Astrocyte of the cerebellum (primary cell): ENCODE measurements around the gene MARCHF10.

Experiments
- DNase-seq: peaks from one replicate; pipeline ENCODE4 v3.0.0-alpha.2; 2011; ENCODE audit warnings: low read depth
- H3K4me3 ChIP-seq: 2 replicates; pipeline ENCODE4 v1.5.1; 2011; ENCODE audit warnings: mild to moderate bottlenecking, low read depth, low read length, moderate library complexity
- in situ Hi-C: cut with HindIII; loops from 2 replicates; pipeline ENCODE4 v1.10.0; 2017; ENCODE audit warnings: low sequenced_read_pairs
- TF ChIP-seq, protein P1 (sequence below): IDR thresholded peaks from 2 replicates; pipeline ENCODE4 v1.5.1; 2012; ENCODE audit warnings: low read length, low read depth, moderate library complexity, mild to moderate bottlenecking; ENCODE audit errors: missing control alignments

The MARCHF10 gene

GRCh38 chr17:62690168-62690897 is 117.8 kb downstream of the MARCHF10 start:
- in situ Hi-C loops, result loop anchor here (5.0 kb wide), 1 partner anchor 73 kb away; no protein-coding TSS in a partner anchor
- no peak overlapping the region for H3K4me3 ChIP-seq
- no peak for DNase-seq
- TF ChIP-seq, protein P1, sequence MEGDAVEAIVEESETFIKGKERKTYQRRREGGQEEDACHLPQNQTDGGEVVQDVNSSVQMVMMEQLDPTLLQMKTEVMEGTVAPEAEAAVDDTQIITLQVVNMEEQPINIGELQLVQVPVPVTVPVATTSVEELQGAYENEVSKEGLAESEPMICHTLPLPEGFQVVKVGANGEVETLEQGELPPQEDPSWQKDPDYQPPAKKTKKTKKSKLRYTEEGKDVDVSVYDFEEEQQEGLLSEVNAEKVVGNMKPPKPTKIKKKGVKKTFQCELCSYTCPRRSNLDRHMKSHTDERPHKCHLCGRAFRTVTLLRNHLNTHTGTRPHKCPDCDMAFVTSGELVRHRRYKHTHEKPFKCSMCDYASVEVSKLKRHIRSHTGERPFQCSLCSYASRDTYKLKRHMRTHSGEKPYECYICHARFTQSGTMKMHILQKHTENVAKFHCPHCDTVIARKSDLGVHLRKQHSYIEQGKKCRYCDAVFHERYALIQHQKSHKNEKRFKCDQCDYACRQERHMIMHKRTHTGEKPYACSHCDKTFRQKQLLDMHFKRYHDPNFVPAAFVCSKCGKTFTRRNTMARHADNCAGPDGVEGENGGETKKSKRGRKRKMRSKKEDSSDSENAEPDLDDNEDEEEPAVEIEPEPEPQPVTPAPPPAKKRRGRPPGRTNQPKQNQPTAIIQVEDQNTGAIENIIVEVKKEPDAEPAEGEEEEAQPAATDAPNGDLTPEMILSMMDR, result no peak

GRCh38 chr17:62689441-62690167 is 118.5 kb downstream of the MARCHF10 start:
- no peak overlapping the region for H3K4me3 ChIP-seq
- TF ChIP-seq, protein P1, result no peak
- in situ Hi-C loops, result loop anchor here (5.0 kb wide), 1 partner anchor 72 kb away; no protein-coding TSS in a partner anchor
- no peak for DNase-seq

GRCh38 chr17:62688398-62689160 is 119.5 kb downstream of the MARCHF10 start:
- in situ Hi-C loops, result no loop called here
- no peak overlapping the region for H3K4me3 ChIP-seq
- TF ChIP-seq, protein P1, result no peak
- DNase-seq, result no peak

DNA sequence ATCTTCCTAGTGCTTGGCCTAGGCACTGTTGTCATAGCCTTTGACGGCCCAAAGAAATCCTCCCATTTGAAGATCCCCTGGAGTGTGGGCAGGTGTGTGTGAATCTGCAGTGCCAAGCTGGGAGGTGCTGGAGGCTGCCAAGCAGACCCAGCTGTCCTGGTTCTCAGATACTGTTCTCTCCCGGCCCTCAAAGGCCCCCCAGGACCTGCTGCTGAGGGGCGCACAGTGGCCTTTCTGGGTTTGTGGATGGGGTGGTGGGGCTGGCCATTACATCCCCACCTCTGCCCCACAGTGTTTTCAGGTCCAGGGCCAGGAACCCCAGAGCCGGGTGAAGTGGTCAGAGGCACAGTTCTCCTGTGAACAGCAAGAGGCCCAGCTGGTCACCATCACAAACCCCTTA is 120.1 kb downstream of the MARCHF10 start:
- in situ Hi-C loops, result no loop called here
- no peak overlapping the region for H3K4me3 ChIP-seq
- TF ChIP-seq, protein P1, result no peak
- DNase-seq, result no peak

- H3K4me3 ChIP-seq, result no peak overlapping the region
- TF ChIP-seq, protein P1, result no peak
- DNase-seq, result no peak
- in situ Hi-C loops, result no loop called here
Observed at GRCh38 chr17:62684179-62684578, 123.9 kb downstream of the MARCHF10 start.

DNA sequence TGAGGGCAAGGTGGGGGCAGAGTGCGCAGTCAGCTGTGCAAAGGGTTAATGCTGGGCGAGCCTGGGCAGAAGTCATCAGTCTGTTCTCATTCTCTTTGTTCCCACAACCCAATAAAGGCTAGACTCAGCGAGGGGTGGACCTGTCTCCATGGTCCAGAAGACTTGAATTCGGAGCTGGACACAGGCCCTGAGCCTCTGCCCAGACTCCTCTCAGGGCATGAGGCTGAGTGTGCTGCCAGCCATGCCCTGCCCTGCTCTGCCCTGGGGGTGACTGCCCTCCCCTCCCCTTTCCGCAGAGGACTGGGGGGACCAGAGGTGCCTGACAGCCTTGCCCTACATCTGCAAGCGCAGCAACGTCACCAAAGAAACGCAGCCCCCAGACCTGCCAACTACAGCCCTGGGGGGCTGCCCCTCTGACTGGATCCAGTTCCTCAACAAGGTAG is 126.2 kb downstream of the MARCHF10 start:
- in situ Hi-C loops, result no loop called here
- no peak overlapping the region for H3K4me3 ChIP-seq
- TF ChIP-seq, protein P1, result no peak
- no peak for DNase-seq
